GM21529 (cell line): ENCODE results near the gene HOGA1.

Experiments
- ATAC-seq: cut with Tn5 transposase; IDR thresholded peaks from one replicate; pipeline ENCODE4 v1.9.1; 2021; ENCODE audit not compliant: unreplicated experiment

HOGA1 gene

GRCh38 chr10:97578171-97578844 lies 5.9 kb upstream of the HOGA1 start:
- ATAC-seq: no peak

GRCh38 chr10:97580421-97581367 lies 3.5 kb upstream of the HOGA1 start:
- no peak for ATAC-seq

- ATAC-seq: no peak
Observed at GRCh38 chr10:97582169-97582568, 2.0 kb upstream of the HOGA1 start.

GRCh38 chr10:97583476-97583875 lies 713 bp upstream of the HOGA1 start:
- no peak for ATAC-seq

- no peak for ATAC-seq
Observed at GRCh38 chr10:97584798-97585438, 729 bp downstream of the HOGA1 start.

GRCh38 chr10:97585439-97585811 lies 1.2 kb downstream of the HOGA1 start:
- ATAC-seq: no peak

GRCh38 chr10:97587183-97587582 lies 3.0 kb downstream of the HOGA1 start:
- ATAC-seq: no peak

GRCh38 chr10:97589479-97589878 lies 5.3 kb downstream of the HOGA1 start, which contains the start of gene C10orf62:
Gene C10orf62, plus strand, starts transcription at chr10:97589721. Its CDS starts 177 bp downstream, at chr10:97589898.
- ATAC-seq: no peak

GRCh38 chr10:97590082-97590747 lies 6.0 kb downstream of the HOGA1 start:
- ATAC-seq: no peak

- ATAC-seq: no peak
Observed at GRCh38 chr10:97590748-97591495, 6.7 kb downstream of the HOGA1 start.

GRCh38 chr10:97593421-97593820 lies 9.2 kb downstream of the HOGA1 start:
- ATAC-seq: no peak

- ATAC-seq: no peak
Observed at GRCh38 chr10:97596101-97597082, 12.2 kb downstream of the HOGA1 start.

- ATAC-seq: no peak
Observed at GRCh38 chr10:97597778-97598177, 13.6 kb downstream of the HOGA1 start.

GRCh38 chr10:97598407-97599271 lies 14.4 kb downstream of the HOGA1 start:
- ATAC-seq: no peak

GRCh38 chr10:97599272-97599619 lies 15.1 kb downstream of the HOGA1 start:
- no peak for ATAC-seq

GRCh38 chr10:97600616-97601015 lies 16.4 kb downstream of the HOGA1 start:
- ATAC-seq: no peak

- no peak for ATAC-seq
Observed at GRCh38 chr10:97601268-97602215, 17.4 kb downstream of the HOGA1 start.
